ENCODE results near the gene SRCIN1.

The SRCIN1 gene

DNA sequence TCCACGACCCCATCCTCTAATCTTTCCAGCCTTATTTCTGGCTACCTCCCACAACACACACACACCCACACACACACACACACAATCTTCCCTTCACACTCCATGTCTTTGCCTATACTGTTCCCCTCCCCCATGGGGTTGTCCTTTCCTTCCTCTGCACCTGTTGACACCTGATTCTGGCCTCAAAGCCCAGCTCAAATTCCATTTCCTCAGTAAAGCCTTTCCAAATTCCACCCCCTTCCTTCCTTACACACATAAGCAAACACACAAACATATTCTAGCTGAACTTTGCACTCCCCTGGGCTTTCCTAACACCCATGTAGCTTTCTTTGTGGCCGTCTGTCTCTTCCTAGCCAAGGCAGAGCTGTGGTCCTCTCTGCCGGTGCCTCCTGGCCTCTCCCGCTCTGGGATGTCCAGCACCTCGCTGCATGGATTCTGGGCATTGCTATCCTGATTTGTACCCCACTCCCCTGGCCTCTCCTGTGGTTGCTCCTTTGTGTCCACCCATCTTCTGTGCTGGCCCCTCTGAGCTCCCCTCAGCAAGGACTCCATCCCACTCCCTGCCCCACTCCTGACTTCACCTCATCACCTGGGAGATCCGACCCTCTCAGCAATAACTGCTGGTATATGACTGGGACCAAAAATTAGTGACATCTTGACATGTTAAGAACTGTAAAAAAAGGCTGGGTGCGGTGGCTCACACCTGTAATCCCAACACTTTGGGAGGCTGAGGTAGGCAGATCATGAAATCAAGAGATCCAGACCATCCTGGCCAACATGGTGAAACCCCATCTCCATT, 8.4 kb upstream of the SRCIN1 start:
- TF ChIP-seq POU6F1 (CRISPR knock-in tag; IDR thresholded peaks at IDR 0.05; ENCODE audit: borderline replicate concordance, low read depth) = no peak
- TF ChIP-seq OSR1 (CRISPR knock-in tag; IDR thresholded peaks at IDR 0.05) = no peak
- no peak for TF ChIP-seq SNAI2 (CRISPR knock-in tag; IDR thresholded peaks at IDR 0.05)
- no peak for TF ChIP-seq RARB (CRISPR knock-in tag; IDR thresholded peaks at IDR 0.05)
- TF ChIP-seq ZNF8 (CRISPR knock-in tag; IDR thresholded peaks at IDR 0.05) = no peak

DNA sequence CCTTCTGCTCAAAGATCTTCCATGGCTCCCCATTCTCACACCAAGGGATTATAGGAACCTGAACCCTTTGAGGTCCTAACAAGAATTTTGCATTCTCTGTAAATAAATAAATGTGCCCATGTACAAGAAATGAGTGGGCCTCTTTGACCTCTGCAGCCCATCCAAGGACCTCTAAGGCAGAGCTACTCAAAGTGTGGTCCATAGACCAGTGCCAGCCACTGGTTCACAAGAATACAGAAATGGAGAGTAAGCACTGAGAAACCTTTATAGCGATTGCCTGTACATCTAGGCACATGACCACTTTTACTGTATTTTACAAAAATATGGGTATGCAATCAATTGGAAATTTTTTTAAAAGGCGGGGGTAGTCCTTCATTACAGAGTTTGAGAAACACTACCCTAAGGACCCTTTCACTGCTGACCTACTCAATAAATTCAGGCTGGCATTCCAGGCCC, 7.8 kb upstream of the SRCIN1 start:
- no peak for ATAC-seq
- no peak for TF ChIP-seq ZC3H10 (CRISPR knock-in tag; IDR thresholded peaks at IDR 0.05)
- no peak for TF ChIP-seq TCF4 (CRISPR knock-in tag; IDR thresholded peaks at IDR 0.05; ENCODE audit: borderline replicate concordance)

More for the DNA sequence above, 8.4 kb upstream of the SRCIN1 start:
- no peak for ATAC-seq

DNA sequence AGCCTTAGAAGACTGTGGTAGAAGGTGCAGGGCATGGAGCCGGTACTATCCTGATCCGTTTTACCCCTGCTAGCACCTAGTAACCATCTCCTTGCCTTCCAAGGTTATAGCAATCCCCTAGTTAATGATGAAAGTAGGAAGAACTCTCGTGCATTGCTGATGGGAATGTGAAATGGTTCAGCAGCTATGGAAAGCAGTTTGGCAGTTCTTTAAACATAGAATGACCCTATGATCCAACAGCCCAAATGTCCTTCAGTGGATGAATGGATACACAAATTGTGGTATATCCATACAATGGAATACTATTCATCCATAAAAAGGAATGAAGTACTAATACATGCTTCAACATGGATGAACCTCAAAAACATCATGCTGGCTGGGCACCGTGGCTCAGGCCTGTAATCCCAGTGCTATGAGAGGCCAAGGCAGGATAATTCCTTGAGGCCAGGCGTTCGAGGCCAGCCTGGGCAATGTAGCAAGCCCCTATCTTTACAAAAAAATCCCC, 6.2 kb upstream of the SRCIN1 start:
- ATAC-seq = no peak
- TF ChIP-seq, protein P1, sequence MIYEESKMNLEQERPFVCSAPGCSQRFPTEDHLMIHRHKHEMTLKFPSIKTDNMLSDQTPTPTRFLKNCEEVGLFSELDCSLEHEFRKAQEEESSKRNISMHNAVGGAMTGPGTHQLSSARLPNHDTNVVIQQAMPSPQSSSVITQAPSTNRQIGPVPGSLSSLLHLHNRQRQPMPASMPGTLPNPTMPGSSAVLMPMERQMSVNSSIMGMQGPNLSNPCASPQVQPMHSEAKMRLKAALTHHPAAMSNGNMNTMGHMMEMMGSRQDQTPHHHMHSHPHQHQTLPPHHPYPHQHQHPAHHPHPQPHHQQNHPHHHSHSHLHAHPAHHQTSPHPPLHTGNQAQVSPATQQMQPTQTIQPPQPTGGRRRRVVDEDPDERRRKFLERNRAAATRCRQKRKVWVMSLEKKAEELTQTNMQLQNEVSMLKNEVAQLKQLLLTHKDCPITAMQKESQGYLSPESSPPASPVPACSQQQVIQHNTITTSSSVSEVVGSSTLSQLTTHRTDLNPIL (CRISPR knock-in tag; IDR thresholded peaks at IDR 0.05; ENCODE audit: low read depth) = no peak
- no peak for TF ChIP-seq BACH2 (CRISPR knock-in tag; IDR thresholded peaks at IDR 0.05; ENCODE audit: borderline replicate concordance)
- TF ChIP-seq ZNF8 (CRISPR knock-in tag; IDR thresholded peaks at IDR 0.05) = peak; percentile 97
- no peak for TF ChIP-seq RARB (CRISPR knock-in tag; IDR thresholded peaks at IDR 0.05)
- no peak for TF ChIP-seq SNAI2 (CRISPR knock-in tag; IDR thresholded peaks at IDR 0.05)

- no peak for ATAC-seq
- TF ChIP-seq, protein P2, sequence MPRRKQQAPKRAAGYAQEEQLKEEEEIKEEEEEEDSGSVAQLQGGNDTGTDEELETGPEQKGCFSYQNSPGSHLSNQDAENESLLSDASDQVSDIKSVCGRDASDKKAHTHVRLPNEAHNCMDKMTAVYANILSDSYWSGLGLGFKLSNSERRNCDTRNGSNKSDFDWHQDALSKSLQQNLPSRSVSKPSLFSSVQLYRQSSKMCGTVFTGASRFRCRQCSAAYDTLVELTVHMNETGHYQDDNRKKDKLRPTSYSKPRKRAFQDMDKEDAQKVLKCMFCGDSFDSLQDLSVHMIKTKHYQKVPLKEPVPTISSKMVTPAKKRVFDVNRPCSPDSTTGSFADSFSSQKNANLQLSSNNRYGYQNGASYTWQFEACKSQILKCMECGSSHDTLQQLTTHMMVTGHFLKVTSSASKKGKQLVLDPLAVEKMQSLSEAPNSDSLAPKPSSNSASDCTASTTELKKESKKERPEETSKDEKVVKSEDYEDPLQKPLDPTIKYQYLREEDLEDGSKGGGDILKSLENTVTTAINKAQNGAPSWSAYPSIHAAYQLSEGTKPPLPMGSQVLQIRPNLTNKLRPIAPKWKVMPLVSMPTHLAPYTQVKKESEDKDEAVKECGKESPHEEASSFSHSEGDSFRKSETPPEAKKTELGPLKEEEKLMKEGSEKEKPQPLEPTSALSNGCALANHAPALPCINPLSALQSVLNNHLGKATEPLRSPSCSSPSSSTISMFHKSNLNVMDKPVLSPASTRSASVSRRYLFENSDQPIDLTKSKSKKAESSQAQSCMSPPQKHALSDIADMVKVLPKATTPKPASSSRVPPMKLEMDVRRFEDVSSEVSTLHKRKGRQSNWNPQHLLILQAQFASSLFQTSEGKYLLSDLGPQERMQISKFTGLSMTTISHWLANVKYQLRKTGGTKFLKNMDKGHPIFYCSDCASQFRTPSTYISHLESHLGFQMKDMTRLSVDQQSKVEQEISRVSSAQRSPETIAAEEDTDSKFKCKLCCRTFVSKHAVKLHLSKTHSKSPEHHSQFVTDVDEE (CRISPR knock-in tag; IDR thresholded peaks at IDR 0.05) = no peak
- TF ChIP-seq ZNF8 (CRISPR knock-in tag; IDR thresholded peaks at IDR 0.05) = no peak
- TF ChIP-seq TCF4 (CRISPR knock-in tag; IDR thresholded peaks at IDR 0.05; ENCODE audit: borderline replicate concordance) = no peak
- TF ChIP-seq ZNF565 (CRISPR knock-in tag; conservative IDR thresholded peaks at IDR 0.05; ENCODE audit: low read depth) = no peak
- no peak for TF ChIP-seq ZFP3 (CRISPR knock-in tag; IDR thresholded peaks at IDR 0.05)
- no peak for TF ChIP-seq CSDC2 (CRISPR knock-in tag; IDR thresholded peaks at IDR 0.05)
- TF ChIP-seq, protein P3, sequence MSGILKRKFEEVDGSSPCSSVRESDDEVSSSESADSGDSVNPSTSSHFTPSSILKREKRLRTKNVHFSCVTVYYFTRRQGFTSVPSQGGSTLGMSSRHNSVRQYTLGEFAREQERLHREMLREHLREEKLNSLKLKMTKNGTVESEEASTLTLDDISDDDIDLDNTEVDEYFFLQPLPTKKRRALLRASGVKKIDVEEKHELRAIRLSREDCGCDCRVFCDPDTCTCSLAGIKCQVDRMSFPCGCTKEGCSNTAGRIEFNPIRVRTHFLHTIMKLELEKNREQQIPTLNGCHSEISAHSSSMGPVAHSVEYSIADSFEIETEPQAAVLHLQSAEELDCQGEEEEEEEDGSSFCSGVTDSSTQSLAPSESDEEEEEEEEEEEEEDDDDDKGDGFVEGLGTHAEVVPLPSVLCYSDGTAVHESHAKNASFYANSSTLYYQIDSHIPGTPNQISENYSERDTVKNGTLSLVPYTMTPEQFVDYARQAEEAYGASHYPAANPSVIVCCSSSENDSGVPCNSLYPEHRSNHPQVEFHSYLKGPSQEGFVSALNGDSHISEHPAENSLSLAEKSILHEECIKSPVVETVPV (CRISPR knock-in tag; IDR thresholded peaks at IDR 0.05) = no peak
- TF ChIP-seq SNAI2 (CRISPR knock-in tag; IDR thresholded peaks at IDR 0.05) = no peak
- no peak for TF ChIP-seq PATZ1 (CRISPR knock-in tag; IDR thresholded peaks at IDR 0.05; ENCODE audit: borderline replicate concordance)
- TF ChIP-seq TOX (CRISPR knock-in tag; IDR thresholded peaks at IDR 0.05; ENCODE audit: borderline replicate concordance) = no peak
- TF ChIP-seq GLIS3 (CRISPR knock-in tag; IDR thresholded peaks at IDR 0.05) = no peak
- no peak for TF ChIP-seq PPARA (CRISPR knock-in tag; IDR thresholded peaks at IDR 0.05; ENCODE audit: borderline replicate concordance)
- TF ChIP-seq RARB (CRISPR knock-in tag; IDR thresholded peaks at IDR 0.05) = no peak
- TF ChIP-seq BACH2 (CRISPR knock-in tag; IDR thresholded peaks at IDR 0.05; ENCODE audit: borderline replicate concordance) = no peak
- TF ChIP-seq POU6F1 (CRISPR knock-in tag; IDR thresholded peaks at IDR 0.05; ENCODE audit: borderline replicate concordance, low read depth) = no peak
- no peak for TF ChIP-seq ISL1 (CRISPR knock-in tag; IDR thresholded peaks at IDR 0.05)
- TF ChIP-seq ZC3H10 (CRISPR knock-in tag; IDR thresholded peaks at IDR 0.05) = no peak
These were observed 5.5 kb upstream of the SRCIN1 start for GRCh38 chr17:38611070-38611786.

Data from SK-N-SH treated with all-trans-retinoic acid at 6 μM for 48 hours (cell line).